VCaP (cell line): Measurements from ENCODE around the gene IFTAP.
A peak's percentile ranks its signal among the peaks of the same experiment; 100 is the strongest.

Experiments
- H3K27ac ChIP-seq: fragments of 450-650 bp; 2 replicates; pipeline ENCODE4 v1.5.1; 2017
- CTCF ChIP-seq: fragments of 450-650 bp; conservative IDR thresholded peaks from 2 replicates; pipeline ENCODE4 v1.5.1; 2017; ENCODE audit warnings: mild to moderate bottlenecking, moderate library complexity

IFTAP gene

GRCh38 chr11:36615826-36616225, 21.5 kb downstream of the IFTAP start:
- no peak overlapping the region for H3K27ac ChIP-seq

GRCh38 chr11:36617543-36618362, 23.5 kb downstream of the IFTAP start:
- H3K27ac ChIP-seq: no peak overlapping the region
- TF ChIP-seq CTCF: no peak

More at GRCh38 chr11:36615826-36616225, 21.5 kb downstream of the IFTAP start:
- TF ChIP-seq CTCF: no peak

GRCh38 chr11:36618363-36619047, 24.2 kb downstream of the IFTAP start:
- TF ChIP-seq CTCF: no peak
- no peak overlapping the region for H3K27ac ChIP-seq

- TF ChIP-seq CTCF: no peak
- no peak overlapping the region for H3K27ac ChIP-seq
Observed at GRCh38 chr11:36619502-36619901, 25.2 kb downstream of the IFTAP start.

GRCh38 chr11:36620246-36620645, 25.9 kb downstream of the IFTAP start:
- H3K27ac ChIP-seq: no peak overlapping the region
- no peak for TF ChIP-seq CTCF

GRCh38 chr11:36622431-36623136, 28.3 kb downstream of the IFTAP start:
- H3K27ac ChIP-seq: no peak overlapping the region
- TF ChIP-seq CTCF: peak; percentile 88

GRCh38 chr11:36623494-36623893, 29.2 kb downstream of the IFTAP start:
- TF ChIP-seq CTCF: no peak
- H3K27ac ChIP-seq: no peak overlapping the region
